Stimulated activated CD4-positive, alpha-beta T cell treated with anti-CD3 and anti-CD28 coated beads, Interleukin-4, amount 100 ng/mL, for 1 hour (primary cell): Measurements from ENCODE around the gene CDC14A.

ENCODE experiments used
- DNase-seq: peaks from one replicate; pipeline ENCODE4 v3.0.0-alpha.2; 2020

The CDC14A gene

DNA sequence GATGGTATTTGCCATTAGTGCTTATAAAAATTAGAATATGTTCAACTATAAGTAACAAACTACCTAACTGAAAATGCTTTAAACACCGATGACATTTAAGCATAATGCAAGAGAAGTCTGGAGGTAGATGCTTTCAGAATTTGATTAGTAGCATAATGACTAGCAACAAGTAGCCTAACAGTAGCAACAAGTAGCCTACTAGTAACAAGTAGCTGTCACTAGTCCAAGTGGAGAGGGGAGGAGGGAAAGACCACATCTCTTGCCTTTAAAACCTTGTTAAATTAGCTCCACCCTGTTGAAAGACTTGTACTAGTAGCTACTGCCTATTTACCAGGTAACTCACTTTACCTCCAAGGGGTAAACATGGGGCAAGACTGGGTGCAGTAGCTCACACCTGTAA, 193.5 kb downstream of the CDC14A start:
- DNase-seq, result no peak

DNA sequence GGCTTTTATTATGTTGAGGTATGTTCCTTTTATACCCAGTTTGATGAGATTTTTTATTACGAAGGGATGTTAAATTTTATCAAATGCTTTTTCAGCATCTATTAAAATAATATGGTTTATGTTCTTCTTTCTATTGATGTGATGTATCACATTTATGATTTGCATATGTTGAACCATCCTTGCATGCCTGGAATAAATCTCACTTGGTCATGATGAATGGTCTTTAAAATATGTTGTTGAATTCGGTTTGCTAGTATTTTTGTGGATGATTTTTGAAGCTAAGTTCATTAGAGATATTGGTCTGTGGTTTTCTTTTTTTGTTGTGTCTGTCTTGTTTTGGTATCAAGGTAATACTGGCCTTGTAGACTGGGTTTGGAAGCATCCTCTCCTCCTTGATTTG, 199.7 kb downstream of the CDC14A start:
- no peak for DNase-seq

DNA sequence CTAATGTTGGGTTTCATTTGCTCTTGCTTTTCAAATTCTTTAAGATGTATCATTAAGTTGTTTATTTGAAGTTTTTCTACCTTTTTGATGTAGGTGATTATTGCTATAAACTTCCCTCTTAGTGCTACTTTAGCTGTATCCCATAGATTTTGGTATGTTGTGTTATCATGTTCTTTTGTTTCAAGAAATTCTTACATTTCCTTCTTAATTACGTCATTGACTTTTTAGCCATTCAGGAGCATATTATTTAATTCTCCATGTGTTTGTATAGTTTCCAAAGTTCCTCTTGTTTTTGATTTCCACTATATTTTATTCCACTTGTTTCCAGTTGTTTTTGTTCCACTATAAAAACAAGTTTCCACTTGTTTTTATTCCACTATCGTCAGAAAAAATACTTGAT, 200.6 kb downstream of the CDC14A start:
- DNase-seq, result no peak

DNA sequence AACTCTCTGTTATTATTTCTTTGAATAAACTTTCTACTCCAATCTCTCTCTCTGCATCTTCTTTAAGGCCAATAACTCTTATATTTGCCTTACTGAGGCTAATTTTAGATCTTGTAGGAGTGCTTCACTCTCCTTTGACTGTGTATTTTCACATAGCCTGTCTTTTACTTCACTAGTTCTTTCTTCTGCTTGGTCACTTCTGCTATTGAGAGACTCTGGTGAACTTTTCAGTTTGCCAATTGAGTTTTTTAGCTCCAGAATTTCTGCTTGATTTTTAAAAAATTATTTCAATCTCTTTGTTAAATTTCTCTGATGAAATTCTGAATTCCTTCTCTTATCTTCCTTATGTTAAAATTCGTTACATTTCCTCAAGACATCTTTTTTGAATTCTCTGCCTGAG, 203.9 kb downstream of the CDC14A start:
- DNase-seq, result no peak

DNA sequence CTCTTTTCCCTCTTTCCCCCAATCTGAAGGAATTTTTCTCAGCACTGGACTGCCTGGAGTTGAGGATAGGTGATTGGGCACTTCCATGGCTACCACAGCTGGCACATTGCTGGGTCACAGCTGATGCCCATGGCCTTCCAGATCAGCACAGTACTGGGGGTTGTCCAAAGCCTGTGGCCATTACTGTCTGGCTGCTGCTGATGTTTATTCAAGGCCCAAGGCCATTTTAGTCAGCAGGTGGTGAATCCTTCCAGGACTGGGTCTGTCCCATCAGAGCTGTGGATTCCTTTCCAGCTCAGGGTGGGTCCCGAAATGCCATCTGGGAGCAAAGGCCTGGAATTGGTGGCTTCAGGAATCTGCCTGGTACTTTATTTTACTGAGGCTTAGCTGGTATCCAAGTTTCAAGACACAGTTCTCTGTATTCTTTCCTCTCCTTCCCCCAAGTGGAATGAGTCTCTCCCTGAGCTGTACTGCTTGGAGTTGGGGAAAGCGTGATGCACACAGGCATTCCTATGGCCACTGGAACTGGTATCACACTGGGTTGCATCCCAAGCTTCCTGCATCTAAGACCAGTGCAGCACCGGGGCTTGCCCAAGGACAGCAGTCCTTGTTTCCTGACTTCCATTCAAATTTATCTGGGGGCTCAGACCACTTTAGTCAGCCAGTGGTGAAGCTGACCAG, 204.8 kb downstream of the CDC14A start:
- no peak for DNase-seq

DNA sequence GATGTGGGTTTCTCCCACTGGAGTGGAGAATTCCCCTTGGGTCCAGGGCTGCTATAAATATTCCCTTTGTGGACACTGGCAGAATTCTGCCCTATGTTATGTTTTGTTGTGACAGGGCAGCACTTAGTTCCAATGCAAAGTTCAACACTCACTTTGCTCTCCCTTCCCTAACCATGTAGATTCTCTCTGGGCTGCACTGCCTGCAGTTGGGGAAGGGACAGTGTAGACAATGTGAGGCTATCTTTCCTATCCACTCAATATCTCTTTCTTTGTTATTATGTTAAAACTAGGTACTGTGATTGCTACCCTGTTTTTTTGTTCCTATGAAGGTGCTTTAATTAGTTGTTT, 205.3 kb downstream of the CDC14A start:
- DNase-seq, result no peak

DNA sequence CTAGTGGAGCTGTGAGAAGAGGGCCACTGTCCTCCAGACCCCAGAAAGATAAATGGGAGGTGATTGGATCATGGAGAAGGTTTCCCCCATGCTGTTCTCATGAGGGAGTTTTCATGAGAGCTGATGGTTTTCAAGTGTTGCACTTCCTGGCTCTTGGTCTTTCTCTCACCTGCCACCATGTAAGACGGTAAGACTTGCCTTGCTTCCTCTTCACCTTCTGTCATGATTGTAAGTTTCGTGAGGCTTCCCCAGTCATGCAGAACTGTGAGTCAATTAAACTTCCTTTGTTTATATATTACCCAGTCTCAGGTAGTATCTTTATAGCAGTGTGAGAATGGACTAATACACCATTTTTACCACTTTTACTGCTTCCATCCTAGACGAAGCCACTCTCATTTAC, 213.2 kb downstream of the CDC14A start:
- DNase-seq, result no peak

DNA sequence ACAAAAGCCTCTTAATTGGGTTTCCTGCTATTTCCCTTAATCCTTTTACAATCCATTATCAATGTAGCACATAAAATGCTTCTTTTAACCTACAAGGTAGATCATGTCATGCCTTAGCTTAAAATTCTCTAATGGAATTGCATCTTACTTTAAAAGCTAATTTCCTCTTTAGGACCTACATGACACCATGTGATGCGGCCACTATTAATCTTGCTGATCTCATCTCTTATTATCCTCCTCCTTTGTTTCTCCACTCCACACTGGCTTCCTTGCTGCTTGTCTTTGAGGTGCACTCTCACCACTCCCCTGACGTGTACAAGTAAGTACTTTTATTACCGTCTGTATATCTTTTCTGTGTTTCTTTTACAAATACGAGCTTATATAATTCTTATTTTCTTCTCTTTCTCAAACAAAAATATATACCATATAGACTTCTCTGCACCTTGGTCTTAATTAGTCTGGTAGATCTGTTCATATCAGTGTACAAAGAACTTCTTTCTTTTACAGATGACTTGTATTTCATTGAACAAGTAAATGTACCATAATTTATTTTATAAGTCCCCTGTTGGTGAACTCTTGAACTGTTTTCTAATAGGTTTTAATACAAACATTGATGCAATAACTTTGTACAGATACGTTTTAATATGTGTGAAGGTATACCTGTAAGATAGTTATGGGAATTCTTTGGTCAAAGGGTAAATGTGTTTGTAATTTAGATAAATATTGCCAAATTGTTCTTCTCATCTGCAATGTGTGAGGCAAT, 213.8 kb downstream of the CDC14A start:
- DNase-seq, result no peak

DNA sequence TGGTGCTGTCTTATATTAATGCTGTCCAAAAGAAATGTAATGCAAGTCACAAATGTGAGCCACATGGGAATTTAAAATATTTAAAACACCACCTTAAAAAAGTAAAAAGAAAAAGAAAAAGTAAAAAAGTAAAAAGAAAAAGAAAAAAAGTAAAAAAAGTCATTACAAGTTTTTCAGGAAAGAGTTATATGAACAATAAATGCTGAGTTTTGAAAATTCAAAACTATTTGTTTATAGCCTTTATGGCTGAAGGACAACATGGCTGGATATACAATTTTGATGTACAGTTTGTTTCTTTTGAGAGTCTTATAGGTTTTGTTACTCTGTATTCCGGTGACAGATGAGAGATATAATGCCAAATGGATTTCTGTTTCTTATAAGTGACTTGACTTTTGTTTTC, 214.8 kb downstream of the CDC14A start:
- DNase-seq, result no peak
